SH-SY5Y (cell line): ENCODE measurements around the gene HARBI1.

Experiments used
- GATA2 ChIP-seq: IDR thresholded peaks from 2 replicates; pipeline ENCODE4 v1.6.1; 2011; ENCODE audit warnings: mild to moderate bottlenecking, low read depth, low read length
- GATA3 ChIP-seq: IDR thresholded peaks from 2 replicates; pipeline ENCODE4 v1.6.1; 2011; ENCODE audit warnings: low read depth, mild to moderate bottlenecking, low read length, moderate library complexity

- TF ChIP-seq GATA2 (no peak), GATA3 (no peak)
Measured at GRCh38 chr11:46662366-46662765, 45.3 kb upstream of the HARBI1 start.
